ENCODE measurements around the gene ZBTB17. TPM values are rescaled to one million over a fixed set of nuclear protein-coding genes. Genes with fewer than 3 reads are reported as not detected.
"Not testable (repeated sequence)": the region's sequence is repeated elsewhere in the genome, so short reads cannot be mapped to it uniquely, and the experiment has no call there.

Gene ZBTB17
- total and polyA plus RNA-seq, 2 of the 8 experiments (the other 6 are each of a cell fraction or from before 2014, with no cell fraction given): 24.7 to 36.2 TPM

- not testable (repeated sequence) for H3K4me1 ChIP-seq (replicated peaks in 1 of 4; ENCODE audit: control insufficient read depth in 3 of 4, insufficient read depth in 4 of 4, low read length in 3 of 4); H3K4ac ChIP-seq (replicated peaks; ENCODE audit: insufficient read length, low read depth, low read length); H2BK15ac ChIP-seq (ENCODE audit: low read length); H2BK5ac ChIP-seq (ENCODE audit: low read depth, low read length); H4K91ac ChIP-seq (replicated peaks; ENCODE audit: insufficient read length, low read length); H3K14ac ChIP-seq (ENCODE audit: insufficient read length); H3K9me3 ChIP-seq (ENCODE audit: insufficient read depth in 2 of 2, low read depth in 1 of 2, low read length in 1 of 2); H2BK20ac ChIP-seq (ENCODE audit: low read length); H4K20me1 ChIP-seq (replicated peaks in 1 of 2; ENCODE audit: control insufficient read depth in 1 of 2, insufficient read depth in 2 of 2, low read length in 2 of 2); H4K5ac ChIP-seq (ENCODE audit: insufficient read length, low read depth, low read length); H3K36me3 ChIP-seq (ENCODE audit: control insufficient read depth in 2 of 4, insufficient read depth in 4 of 4, low read length in 3 of 4); H3K9ac ChIP-seq (replicated peaks in 1 of 4; ENCODE audit: extremely low read depth in 1 of 4, low read depth in 3 of 4, low read length in 3 of 4); DNase-seq (ENCODE audit: low read depth in 1 of 2, low spot score in 2 of 2); FAIRE-seq; H3K23me2 ChIP-seq (ENCODE audit: low read depth, low read length); H2BK120ac ChIP-seq (replicated peaks; ENCODE audit: low read depth, low read length); H4K8ac ChIP-seq (ENCODE audit: extremely low read depth, insufficient read depth, low read length); H3K4me2 ChIP-seq (ENCODE audit: insufficient read depth in 1 of 2, low read depth in 2 of 2, low read length in 2 of 2); H3K56ac ChIP-seq (replicated peaks; ENCODE audit: insufficient read length, low read depth, low read length); H3K79me1 ChIP-seq (ENCODE audit: low read depth, low read length); H3K27ac ChIP-seq (ENCODE audit: low read depth, low read length); H2AFZ ChIP-seq (ENCODE audit: low read length); H3K18ac ChIP-seq (ENCODE audit: extremely low read depth, low read length); H3K27me3 ChIP-seq (replicated peaks in 1 of 4; ENCODE audit: control insufficient read depth in 3 of 4, extremely low read depth in 1 of 4, insufficient read depth in 3 of 4, low read length in 3 of 4); H3K23ac ChIP-seq (ENCODE audit: insufficient read length); H3K4me3 ChIP-seq (ENCODE audit: extremely low read depth in 1 of 4, insufficient read depth in 2 of 4, low read depth in 3 of 4, low read length in 4 of 4)
- Histone ChIP-seq H3K79me2 (ENCODE audit: control insufficient read depth in 1 of 2, insufficient read depth in 2 of 2, low read length in 2 of 2) (peaks cover 5 to 89% of the 10 kb centered on the region in 2 experiments; a peak in 3 of 4 replicates), H2AK5ac (ENCODE audit: low read depth, low read length) (peak overlapping the region; percentile 65; the same call in 1 of the 2 replicates), H2BK12ac (ENCODE audit: low read depth, low read length) (peak overlapping the region; percentile 60; the same call in 1 of the 2 replicates)
- ChIA-PET POLR2A (ENCODE audit: partially characterized antibody) (interaction anchor here (1.6 kb wide), 1 partner anchor 44 kb away, joined by 5 read pairs; no protein-coding TSS in a partner anchor), CTCF (ENCODE audit: partially characterized antibody) (interaction anchor here (0.7 to 1.4 kb wide), 3 partner anchors 16 to 101 kb away, joined by 3 to 5 read pairs (median 3); no protein-coding TSS in a partner anchor)
- TF ChIP-seq MAFK (IDR thresholded peaks at IDR 0.05; ENCODE audit: low read depth, low read length) (peak; percentile 70), BACH1 (IDR thresholded peaks at IDR 0.05; ENCODE audit: low read length) (peak; percentile 84)
- WGBS, 2 experiments (ENCODE audit: extremely low coverage in 1 of 2, insufficient coverage in 1 of 2, insufficient read length in 1 of 2, insufficient replicate concordance in 2 of 2, low coverage in 1 of 2, low lambda C conversion rate in 2 of 2, missing lambda C conversion rate in 1 of 2): 91% methylated on average over 6 of the region's 6 CpGs; no CpG with 5 or more reads in 1 of the 2 experiments
Measured at GRCh38 chr1:15892857-15893599, 82.9 kb downstream of the ZBTB17 start.

Data from H1 (cell line).